ENCODE results near the gene FBXO28.

The FBXO28 gene

GRCh38 chr1:224081604-224082003 lies 32.3 kb upstream of the FBXO28 start:
- Histone ChIP-seq H3K27ac (ENCODE audit: low read depth, low read length) (no peak overlapping the region), H3K27me3 (ENCODE audit: control insufficient read depth in 1 of 2, insufficient read depth in 2 of 2, low read length in 2 of 2) (no peaks in the 10 kb centered on the region), H3K9me3 (ENCODE audit: low read length) (no peaks in the 10 kb centered on the region), H3K4me3 (ENCODE audit: low read depth in 1 of 2, low read length in 2 of 2) (no peak overlapping the region), H3K4me1 (ENCODE audit: insufficient read depth, low read length) (no peaks in the 10 kb centered on the region), H3K9ac (ENCODE audit: low read length) (no peak overlapping the region), H3K36me3 (ENCODE audit: insufficient read depth, low read length) (no peaks in the 10 kb centered on the region)

DNA sequence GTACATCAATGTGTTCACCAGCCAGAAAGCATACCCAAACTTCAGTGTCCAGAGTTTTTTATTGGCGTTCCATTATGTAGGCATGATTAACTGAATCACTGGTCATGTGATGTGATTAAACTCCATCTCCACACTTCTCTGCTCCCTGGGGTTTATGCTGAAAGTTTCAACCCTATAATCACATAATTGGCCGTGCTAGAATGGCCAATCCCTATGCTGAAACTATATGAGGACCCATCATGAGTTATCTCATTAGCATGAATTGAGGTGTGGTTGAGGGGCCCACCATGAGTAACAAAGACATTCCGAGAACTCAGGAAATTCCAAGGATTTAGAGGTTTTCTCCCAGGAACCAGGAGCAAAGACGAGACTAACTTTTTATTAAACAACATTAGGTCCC lies 31.8 kb upstream of the FBXO28 start:
- Histone ChIP-seq H3K4me1 (ENCODE audit: insufficient read depth, low read length) (no peaks in the 10 kb centered on the region), H3K27me3 (ENCODE audit: control insufficient read depth in 1 of 2, insufficient read depth in 2 of 2, low read length in 2 of 2) (no peaks in the 10 kb centered on the region), H3K4me3 (ENCODE audit: low read depth in 1 of 2, low read length in 2 of 2) (no peak overlapping the region), H3K9me3 (ENCODE audit: low read length) (no peaks in the 10 kb centered on the region), H3K9ac (ENCODE audit: low read length) (no peak overlapping the region), H3K36me3 (ENCODE audit: insufficient read depth, low read length) (no peaks in the 10 kb centered on the region), H3K27ac (ENCODE audit: low read depth, low read length) (no peak overlapping the region)

- no peak overlapping the region for H3K9ac ChIP-seq (ENCODE audit: low read length)
- no peak overlapping the region for H3K4me3 ChIP-seq (ENCODE audit: low read depth in 1 of 2, low read length in 2 of 2)
- no peaks in the 10 kb centered on the region for H3K27me3 ChIP-seq (ENCODE audit: control insufficient read depth in 1 of 2, insufficient read depth in 2 of 2, low read length in 2 of 2)
- H3K9me3 ChIP-seq (ENCODE audit: low read length), result no peaks in the 10 kb centered on the region
- H3K4me1 ChIP-seq (ENCODE audit: insufficient read depth, low read length), result no peaks in the 10 kb centered on the region
- no peaks in the 10 kb centered on the region for H3K36me3 ChIP-seq (ENCODE audit: insufficient read depth, low read length)
- H3K27ac ChIP-seq (ENCODE audit: low read depth, low read length), result no peak overlapping the region
These were observed 29.0 kb upstream of the FBXO28 start for GRCh38 chr1:224084867-224085266.

- H3K27me3 ChIP-seq (ENCODE audit: control insufficient read depth in 1 of 2, insufficient read depth in 2 of 2, low read length in 2 of 2), result no peaks in the 10 kb centered on the region
- no peak overlapping the region for H3K9ac ChIP-seq (ENCODE audit: low read length)
- no peaks in the 10 kb centered on the region for H3K4me1 ChIP-seq (ENCODE audit: insufficient read depth, low read length)
- no peaks in the 10 kb centered on the region for H3K36me3 ChIP-seq (ENCODE audit: insufficient read depth, low read length)
- no peak overlapping the region for H3K27ac ChIP-seq (ENCODE audit: low read depth, low read length)
- no peak overlapping the region for H3K4me3 ChIP-seq (ENCODE audit: low read depth in 1 of 2, low read length in 2 of 2)
- H3K9me3 ChIP-seq (ENCODE audit: low read length), result no peaks in the 10 kb centered on the region
These were observed 28.3 kb upstream of the FBXO28 start for GRCh38 chr1:224085421-224086108.

DNA sequence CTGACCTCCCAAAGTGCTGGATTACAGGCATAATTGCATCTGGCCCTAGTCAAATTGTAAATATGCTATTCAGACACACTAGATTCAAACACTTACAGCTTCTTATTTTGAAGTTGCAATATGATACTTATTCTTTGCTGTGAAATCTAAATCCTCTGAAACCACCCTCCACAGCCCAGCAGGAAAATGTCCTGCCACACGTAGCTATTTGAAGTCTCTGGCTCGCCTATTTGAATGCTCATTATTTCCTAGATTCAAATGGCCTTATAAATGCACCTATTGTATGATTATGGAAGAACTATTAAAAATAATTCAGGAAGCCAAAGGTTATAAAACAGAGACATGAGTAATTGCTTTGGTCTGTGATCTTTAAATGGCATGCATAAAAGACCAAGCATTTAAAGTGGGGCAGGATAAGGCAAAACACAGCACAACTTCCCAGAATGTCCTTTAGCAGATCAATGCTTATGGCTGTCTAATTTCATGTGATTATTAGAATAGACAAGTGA lies 26.6 kb upstream of the FBXO28 start:
- Histone ChIP-seq H3K4me1 (ENCODE audit: insufficient read depth, low read length) (no peaks in the 10 kb centered on the region), H3K9me3 (ENCODE audit: low read length) (no peaks in the 10 kb centered on the region), H3K4me3 (ENCODE audit: low read depth in 1 of 2, low read length in 2 of 2) (no peak overlapping the region), H3K36me3 (ENCODE audit: insufficient read depth, low read length) (no peaks in the 10 kb centered on the region), H3K9ac (ENCODE audit: low read length) (no peak overlapping the region), H3K27me3 (ENCODE audit: control insufficient read depth in 1 of 2, insufficient read depth in 2 of 2, low read length in 2 of 2) (no peaks in the 10 kb centered on the region), H3K27ac (ENCODE audit: low read depth, low read length) (no peak overlapping the region)

- Histone ChIP-seq H3K4me1 (ENCODE audit: insufficient read depth, low read length) (no peaks in the 10 kb centered on the region), H3K27me3 (ENCODE audit: control insufficient read depth in 1 of 2, insufficient read depth in 2 of 2, low read length in 2 of 2) (no peaks in the 10 kb centered on the region), H3K27ac (ENCODE audit: low read depth, low read length) (no peak overlapping the region), H3K9ac (ENCODE audit: low read length) (no peak overlapping the region), H3K9me3 (ENCODE audit: low read length) (no peaks in the 10 kb centered on the region), H3K4me3 (ENCODE audit: low read depth in 1 of 2, low read length in 2 of 2) (no peak overlapping the region), H3K36me3 (ENCODE audit: insufficient read depth, low read length) (no peaks in the 10 kb centered on the region)
These were observed 24.3 kb upstream of the FBXO28 start for GRCh38 chr1:224089583-224089982.

- no peak overlapping the region for H3K4me3 ChIP-seq (ENCODE audit: low read depth in 1 of 2, low read length in 2 of 2)
- H3K9ac ChIP-seq (ENCODE audit: low read length), result no peak overlapping the region
- H3K9me3 ChIP-seq (ENCODE audit: low read length), result no peaks in the 10 kb centered on the region
- no peaks in the 10 kb centered on the region for H3K27me3 ChIP-seq (ENCODE audit: control insufficient read depth in 1 of 2, insufficient read depth in 2 of 2, low read length in 2 of 2)
- no peaks in the 10 kb centered on the region for H3K4me1 ChIP-seq (ENCODE audit: insufficient read depth, low read length)
- H3K27ac ChIP-seq (ENCODE audit: low read depth, low read length), result no peak overlapping the region
- H3K36me3 ChIP-seq (ENCODE audit: insufficient read depth, low read length), result no peaks in the 10 kb centered on the region
These were observed 23.8 kb upstream of the FBXO28 start for GRCh38 chr1:224090116-224090515.

GRCh38 chr1:224092111-224092510 lies 21.8 kb upstream of the FBXO28 start:
- no peak overlapping the region for H3K4me3 ChIP-seq (ENCODE audit: low read depth in 1 of 2, low read length in 2 of 2)
- H3K36me3 ChIP-seq (ENCODE audit: insufficient read depth, low read length), result no peaks in the 10 kb centered on the region
- no peak overlapping the region for H3K27ac ChIP-seq (ENCODE audit: low read depth, low read length)
- no peak overlapping the region for H3K9ac ChIP-seq (ENCODE audit: low read length)
- no peaks in the 10 kb centered on the region for H3K9me3 ChIP-seq (ENCODE audit: low read length)
- no peaks in the 10 kb centered on the region for H3K4me1 ChIP-seq (ENCODE audit: insufficient read depth, low read length)
- no peaks in the 10 kb centered on the region for H3K27me3 ChIP-seq (ENCODE audit: control insufficient read depth in 1 of 2, insufficient read depth in 2 of 2, low read length in 2 of 2)

DNA sequence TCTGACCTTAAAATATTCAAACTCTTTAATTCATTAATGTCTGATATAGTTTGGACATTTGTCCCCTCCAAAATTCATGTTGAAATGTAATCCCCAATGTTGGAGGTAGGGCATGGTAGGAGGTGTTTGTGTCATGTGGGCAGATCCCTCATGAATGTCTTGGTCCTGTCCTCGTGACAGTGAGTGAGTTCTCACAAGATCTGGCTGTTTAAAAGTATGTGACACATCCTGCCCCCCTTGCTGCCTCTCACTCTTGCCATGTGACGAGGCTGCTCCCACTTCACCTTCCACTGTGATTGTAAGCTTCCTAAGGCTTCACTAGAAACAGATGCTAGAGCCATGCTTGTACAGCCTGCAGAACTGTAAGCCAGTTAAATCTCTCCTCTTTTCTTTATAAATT lies 21.3 kb upstream of the FBXO28 start:
- H3K4me3 ChIP-seq (ENCODE audit: low read depth in 1 of 2, low read length in 2 of 2), result no peak overlapping the region
- no peaks in the 10 kb centered on the region for H3K36me3 ChIP-seq (ENCODE audit: insufficient read depth, low read length)
- H3K9me3 ChIP-seq (ENCODE audit: low read length), result no peaks in the 10 kb centered on the region
- no peaks in the 10 kb centered on the region for H3K4me1 ChIP-seq (ENCODE audit: insufficient read depth, low read length)
- H3K27me3 ChIP-seq (ENCODE audit: control insufficient read depth in 1 of 2, insufficient read depth in 2 of 2, low read length in 2 of 2), result no peaks in the 10 kb centered on the region
- no peak overlapping the region for H3K27ac ChIP-seq (ENCODE audit: low read depth, low read length)
- no peak overlapping the region for H3K9ac ChIP-seq (ENCODE audit: low read length)

DNA sequence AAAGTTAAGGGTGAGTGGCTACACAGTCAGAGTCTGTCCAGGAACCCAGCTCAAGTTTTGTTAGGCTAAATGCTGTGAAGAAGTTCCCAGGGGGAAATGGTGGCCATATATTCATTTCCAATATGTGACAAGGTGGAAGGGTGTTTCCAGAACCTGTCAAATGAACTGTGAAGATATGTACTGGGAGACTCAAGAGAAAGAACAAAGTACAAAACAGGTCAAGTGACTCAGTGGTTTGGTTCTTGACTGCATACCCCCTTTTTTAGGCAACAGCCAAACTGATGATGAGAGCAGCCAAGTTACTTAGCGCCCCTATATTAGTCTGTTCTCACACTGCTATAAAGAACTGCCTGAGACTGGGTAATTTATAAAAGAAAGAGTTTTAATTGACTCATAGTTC lies 18.6 kb upstream of the FBXO28 start:
- Histone ChIP-seq H3K27ac (ENCODE audit: low read depth, low read length) (no peak overlapping the region), H3K36me3 (ENCODE audit: insufficient read depth, low read length) (no peaks in the 10 kb centered on the region), H3K9me3 (ENCODE audit: low read length) (no peaks in the 10 kb centered on the region), H3K9ac (ENCODE audit: low read length) (no peak overlapping the region), H3K4me3 (ENCODE audit: low read depth in 1 of 2, low read length in 2 of 2) (no peak overlapping the region), H3K4me1 (ENCODE audit: insufficient read depth, low read length) (no peaks in the 10 kb centered on the region), H3K27me3 (ENCODE audit: control insufficient read depth in 1 of 2, insufficient read depth in 2 of 2, low read length in 2 of 2) (no peaks in the 10 kb centered on the region)

GRCh38 chr1:224095867-224096266 lies 18.0 kb upstream of the FBXO28 start:
- H3K9me3 ChIP-seq (ENCODE audit: low read length), result no peaks in the 10 kb centered on the region
- H3K4me1 ChIP-seq (ENCODE audit: insufficient read depth, low read length), result no peaks in the 10 kb centered on the region
- no peak overlapping the region for H3K9ac ChIP-seq (ENCODE audit: low read length)
- H3K36me3 ChIP-seq (ENCODE audit: insufficient read depth, low read length), result no peaks in the 10 kb centered on the region
- H3K27me3 ChIP-seq (ENCODE audit: control insufficient read depth in 1 of 2, insufficient read depth in 2 of 2, low read length in 2 of 2), result no peaks in the 10 kb centered on the region
- no peak overlapping the region for H3K4me3 ChIP-seq (ENCODE audit: low read depth in 1 of 2, low read length in 2 of 2)
- H3K27ac ChIP-seq (ENCODE audit: low read depth, low read length), result no peak overlapping the region

GRCh38 chr1:224096773-224097172 lies 17.1 kb upstream of the FBXO28 start:
- H3K4me3 ChIP-seq (ENCODE audit: low read depth in 1 of 2, low read length in 2 of 2), result no peak overlapping the region
- H3K9me3 ChIP-seq (ENCODE audit: low read length), result no peaks in the 10 kb centered on the region
- no peak overlapping the region for H3K27ac ChIP-seq (ENCODE audit: low read depth, low read length)
- no peaks in the 10 kb centered on the region for H3K4me1 ChIP-seq (ENCODE audit: insufficient read depth, low read length)
- H3K9ac ChIP-seq (ENCODE audit: low read length), result no peak overlapping the region
- H3K36me3 ChIP-seq (ENCODE audit: insufficient read depth, low read length), result no peaks in the 10 kb centered on the region
- no peaks in the 10 kb centered on the region for H3K27me3 ChIP-seq (ENCODE audit: control insufficient read depth in 1 of 2, insufficient read depth in 2 of 2, low read length in 2 of 2)
